ENCODE results near the gene TMEM156. TPM values are rescaled to one million over a fixed set of nuclear protein-coding genes. Genes with fewer than 3 reads are reported as not detected.

The TMEM156 gene
- total RNA-seq, 4 donors from 2014 or later: 0.33 TPM; not detected in 3

DNA sequence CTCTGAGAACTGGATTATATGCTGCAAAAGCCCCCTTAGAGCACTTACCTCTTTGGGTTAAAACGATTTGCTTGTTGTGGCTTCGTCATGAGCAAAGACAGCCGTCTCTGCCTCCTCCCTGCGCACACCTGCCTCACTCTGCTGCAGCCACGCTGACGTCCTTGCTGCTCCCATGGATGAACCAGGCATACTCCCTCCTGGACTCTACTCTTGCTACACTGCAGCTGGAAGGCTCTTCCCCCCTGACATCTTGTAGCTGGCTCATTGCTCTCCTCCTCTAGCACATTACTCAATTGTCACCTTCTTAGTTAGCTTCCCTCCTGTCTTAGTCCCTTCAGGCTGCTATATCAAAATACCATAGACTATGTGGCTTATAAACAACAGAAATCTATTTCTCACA lies 105.3 kb downstream of the TMEM156 start:
- H3K4me1 ChIP-seq: no peaks in the 10 kb centered on the region

DNA sequence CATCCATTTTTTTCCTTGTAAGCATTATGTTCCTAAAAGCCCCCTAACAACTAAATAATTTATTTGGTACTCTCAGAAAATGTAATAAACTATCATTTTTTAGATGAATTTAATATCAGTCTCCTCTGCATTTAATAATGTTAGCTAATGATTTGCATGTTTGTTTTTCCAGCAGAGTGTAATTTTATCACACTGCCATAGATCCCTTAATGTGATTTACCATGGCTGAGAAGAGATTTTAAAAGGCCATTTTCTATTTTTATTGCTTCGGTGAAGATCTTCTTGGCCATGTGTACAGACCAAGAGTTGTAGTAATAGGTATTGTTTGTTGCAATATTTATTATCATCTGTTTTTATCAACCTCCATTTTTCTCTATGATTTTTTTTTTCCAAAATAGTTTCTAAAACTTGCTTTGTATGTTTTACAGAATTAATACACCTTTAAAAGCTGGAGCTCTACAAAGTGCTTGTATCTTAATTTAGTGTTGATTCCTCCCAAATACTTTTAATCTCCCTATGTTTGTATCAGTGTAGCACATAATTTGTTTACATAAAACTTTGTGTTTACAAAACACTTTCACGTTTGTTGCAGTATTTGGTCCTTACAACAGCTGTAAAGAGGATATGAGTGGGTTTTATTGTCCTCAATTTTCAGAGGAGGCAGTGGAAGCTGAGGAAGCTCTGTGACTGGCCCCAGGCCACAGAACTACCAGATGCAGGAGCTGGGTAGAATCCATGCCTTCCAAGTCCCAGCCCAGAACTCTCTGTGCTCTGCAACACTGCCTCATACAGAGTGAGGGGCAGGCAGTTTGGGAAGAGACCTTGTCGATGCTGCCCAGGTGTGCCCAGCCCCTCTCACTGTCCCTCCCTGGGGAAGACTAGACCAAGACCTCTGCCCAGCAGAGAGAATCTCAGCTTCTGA lies 106.5 kb downstream of the TMEM156 start:
- intact Hi-C loops (cut with DNase I): no loop called here
- Histone ChIP-seq H3K4me1 (no peaks in the 10 kb centered on the region), H3K27ac (no peak overlapping the region), H3K36me3 (peaks cover 29 to 56% of the 10 kb centered on the region in 2 donors), H3K4me3 (replicated peaks in 1 of 3) (no peak overlapping the region), H3K27me3 (no peaks in the 10 kb centered on the region), H3K9me3 (no peaks in the 10 kb centered on the region)
- 66 to 79% methylated on average over 3 of the region's 3 CpGs for WGBS, 2 donors
- TF ChIP-seq, protein P1, sequence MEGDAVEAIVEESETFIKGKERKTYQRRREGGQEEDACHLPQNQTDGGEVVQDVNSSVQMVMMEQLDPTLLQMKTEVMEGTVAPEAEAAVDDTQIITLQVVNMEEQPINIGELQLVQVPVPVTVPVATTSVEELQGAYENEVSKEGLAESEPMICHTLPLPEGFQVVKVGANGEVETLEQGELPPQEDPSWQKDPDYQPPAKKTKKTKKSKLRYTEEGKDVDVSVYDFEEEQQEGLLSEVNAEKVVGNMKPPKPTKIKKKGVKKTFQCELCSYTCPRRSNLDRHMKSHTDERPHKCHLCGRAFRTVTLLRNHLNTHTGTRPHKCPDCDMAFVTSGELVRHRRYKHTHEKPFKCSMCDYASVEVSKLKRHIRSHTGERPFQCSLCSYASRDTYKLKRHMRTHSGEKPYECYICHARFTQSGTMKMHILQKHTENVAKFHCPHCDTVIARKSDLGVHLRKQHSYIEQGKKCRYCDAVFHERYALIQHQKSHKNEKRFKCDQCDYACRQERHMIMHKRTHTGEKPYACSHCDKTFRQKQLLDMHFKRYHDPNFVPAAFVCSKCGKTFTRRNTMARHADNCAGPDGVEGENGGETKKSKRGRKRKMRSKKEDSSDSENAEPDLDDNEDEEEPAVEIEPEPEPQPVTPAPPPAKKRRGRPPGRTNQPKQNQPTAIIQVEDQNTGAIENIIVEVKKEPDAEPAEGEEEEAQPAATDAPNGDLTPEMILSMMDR (IDR thresholded peaks at IDR 0.05): no peak
- TF ChIP-seq POLR2A (IDR thresholded peaks at IDR 0.05): no peak
- no peak for DNase-seq

More for the DNA sequence above, 105.3 kb downstream of the TMEM156 start:
- no peaks in the 10 kb centered on the region for H3K9me3 ChIP-seq
- peaks cover 39 to 60% of the 10 kb centered on the region in 2 donors for H3K36me3 ChIP-seq
- no peak overlapping the region for H3K4me3 ChIP-seq (replicated peaks in 1 of 3)
- no peak for DNase-seq
- H3K27ac ChIP-seq: no peak overlapping the region
- WGBS, 2 donors: 89 to 95% methylated on average over 6 of the region's 6 CpGs
- no peaks in the 10 kb centered on the region for H3K27me3 ChIP-seq
- TF ChIP-seq POLR2A (IDR thresholded peaks at IDR 0.05): no peak
- TF ChIP-seq, protein P1 (IDR thresholded peaks at IDR 0.05): no peak
- intact Hi-C loops (cut with DNase I): no loop called here

DNA sequence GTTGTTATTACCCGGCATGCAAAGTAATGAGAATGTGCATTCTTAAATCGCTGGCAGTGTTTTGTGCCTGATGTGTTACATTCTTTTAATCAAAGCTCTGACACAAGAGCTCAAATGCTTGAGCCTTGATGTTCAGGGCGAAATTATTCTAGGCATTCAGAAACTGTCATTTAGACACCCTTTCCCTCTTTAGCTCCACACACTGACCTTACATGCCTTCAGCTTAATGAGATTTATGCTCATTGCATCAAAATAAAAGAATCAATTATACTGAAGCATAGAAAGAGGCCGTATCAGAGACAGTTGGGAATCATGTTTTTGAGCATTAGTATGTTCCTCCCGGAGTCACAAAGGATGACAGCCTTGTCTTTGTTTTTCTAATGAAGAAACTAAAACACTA lies 107.9 kb downstream of the TMEM156 start:
- H3K36me3 ChIP-seq: peaks cover 18 to 56% of the 10 kb centered on the region in 2 donors
- intact Hi-C loops (cut with DNase I): no loop called here

DNA sequence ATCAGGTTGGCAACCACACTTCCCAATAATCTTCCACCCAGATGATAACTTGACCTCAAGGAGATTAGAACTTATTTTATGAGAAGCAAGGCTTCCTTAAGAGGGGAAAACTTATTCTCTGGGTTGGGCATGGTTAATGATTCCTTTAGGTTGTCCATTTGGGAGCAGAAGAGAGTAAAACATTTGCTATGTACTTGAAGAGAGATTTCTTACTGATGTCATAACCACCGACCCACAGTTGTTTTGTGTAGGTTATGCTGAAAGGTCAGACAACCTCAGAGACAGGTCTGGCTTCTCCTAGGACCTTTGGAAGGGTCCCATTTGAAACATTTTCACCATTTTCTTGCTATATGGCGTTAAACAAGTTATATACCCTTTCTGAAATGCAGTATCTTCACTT lies 108.5 kb downstream of the TMEM156 start:
- no peak for DNase-seq
- intact Hi-C loops (cut with DNase I): no loop called here
- H3K27me3 ChIP-seq: no peaks in the 10 kb centered on the region
- peaks cover 13 to 50% of the 10 kb centered on the region in 2 donors for H3K36me3 ChIP-seq
- H3K9me3 ChIP-seq: no peaks in the 10 kb centered on the region
- TF ChIP-seq, protein P1 (IDR thresholded peaks at IDR 0.05): no peak
- TF ChIP-seq POLR2A (IDR thresholded peaks at IDR 0.05): no peak
- no peaks in the 10 kb centered on the region for H3K4me1 ChIP-seq
- H3K27ac ChIP-seq: no peak overlapping the region
- H3K4me3 ChIP-seq (replicated peaks in 1 of 3): no peak overlapping the region
- 39 to 64% methylated on average over 2 of the region's 2 CpGs for WGBS, 2 donors

More for the DNA sequence above, 107.9 kb downstream of the TMEM156 start:
- WGBS, 2 donors: 70 to 81% methylated on average over 5 of the region's 5 CpGs
- no peak overlapping the region for H3K4me3 ChIP-seq (replicated peaks in 1 of 3)
- H3K27me3 ChIP-seq: no peaks in the 10 kb centered on the region
- no peak for DNase-seq
- no peak for TF ChIP-seq POLR2A (IDR thresholded peaks at IDR 0.05)
- TF ChIP-seq, protein P1 (IDR thresholded peaks at IDR 0.05): no peak
- H3K4me1 ChIP-seq: no peaks in the 10 kb centered on the region
- H3K9me3 ChIP-seq: no peaks in the 10 kb centered on the region
- H3K27ac ChIP-seq: no peak overlapping the region

DNA sequence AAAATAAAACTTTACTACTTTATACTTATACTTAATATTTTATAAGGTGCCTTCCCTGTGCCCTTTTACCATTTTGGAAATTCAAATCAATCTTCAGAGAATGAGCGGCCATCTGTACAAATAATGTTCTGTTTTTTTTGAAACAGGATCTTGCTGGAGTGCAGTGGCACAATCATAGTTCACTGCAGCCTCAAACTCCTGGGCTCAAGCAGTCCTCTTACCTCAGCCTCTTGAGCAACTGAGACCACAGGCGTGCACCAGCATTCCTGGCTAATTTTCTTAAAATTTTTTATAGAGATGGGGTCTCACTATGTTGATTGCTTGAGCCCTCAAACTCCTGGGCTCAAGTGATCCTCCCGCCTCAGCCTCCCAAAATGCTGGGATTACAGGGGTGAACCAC lies 111.1 kb downstream of the TMEM156 start:
- TF ChIP-seq, protein P1 (IDR thresholded peaks at IDR 0.05): no peak
- no peak for TF ChIP-seq POLR2A (IDR thresholded peaks at IDR 0.05)

More for the DNA sequence above, 111.1 kb downstream of the TMEM156 start:
- Histone ChIP-seq H3K4me1 (no peaks in the 10 kb centered on the region), H3K27me3 (no peaks in the 10 kb centered on the region), H3K4me3 (replicated peaks in 1 of 3) (no peak overlapping the region), H3K27ac (no peak overlapping the region), H3K9me3 (no peaks in the 10 kb centered on the region), H3K36me3 (peaks cover 13 to 55% of the 10 kb centered on the region in 2 donors)
- 90 to 94% methylated on average over 3 of the region's 3 CpGs for WGBS, 2 donors
- intact Hi-C loops (cut with DNase I): no loop called here
- no peak for DNase-seq
